Measurements from ENCODE around the gene RAB22A.

Gene RAB22A
- 64.0 to 85.3 reads per million in 2 donors for total RNA-seq

- DNase-seq = peak; percentile 81
Observed at GRCh38 chr20:58309591-58310290, at the start of gene RAB22A. Gene RAB22A (plus strand): TSS chr20:58309715. CDS start chr20:58309977, 262 bp downstream.

GRCh38 chr20:58260006-58260405 is 49.5 kb upstream of the RAB22A start:
- no peak for DNase-seq

GRCh38 chr20:58261660-58262059 is 47.9 kb upstream of the RAB22A start:
- no peak for DNase-seq

- no peak for DNase-seq
Observed at GRCh38 chr20:58264271-58264670, 45.2 kb upstream of the RAB22A start.

- DNase-seq = no peak
Observed at GRCh38 chr20:58267389-58268215, 41.9 kb upstream of the RAB22A start.

- DNase-seq = no peak
Observed at GRCh38 chr20:58268421-58268821, 41.1 kb upstream of the RAB22A start.

GRCh38 chr20:58268936-58269619 is 40.4 kb upstream of the RAB22A start:
- DNase-seq = no peak

GRCh38 chr20:58271606-58272351 is 37.7 kb upstream of the RAB22A start:
- DNase-seq = no peak

GRCh38 chr20:58274384-58274783 is 35.1 kb upstream of the RAB22A start:
- no peak for DNase-seq

- no peak for DNase-seq
Observed at GRCh38 chr20:58277107-58277506, 32.4 kb upstream of the RAB22A start.

- no peak for DNase-seq
Observed at GRCh38 chr20:58277578-58278472, 31.7 kb upstream of the RAB22A start.

- DNase-seq = no peak
Observed at GRCh38 chr20:58286729-58287128, 22.8 kb upstream of the RAB22A start.

- DNase-seq = no peak
Observed at GRCh38 chr20:58287638-58288037, 21.9 kb upstream of the RAB22A start.

- no peak for DNase-seq
Observed at GRCh38 chr20:58289143-58289542, 20.4 kb upstream of the RAB22A start.

GRCh38 chr20:58293453-58293852 is 16.1 kb upstream of the RAB22A start:
- DNase-seq = no peak

GRCh38 chr20:58294497-58295455 is 14.7 kb upstream of the RAB22A start:
- DNase-seq = no peak

GRCh38 chr20:58296051-58296837 is 13.3 kb upstream of the RAB22A start:
- DNase-seq = no peak

- DNase-seq = no peak
Observed at GRCh38 chr20:58297394-58297793, 12.1 kb upstream of the RAB22A start.

- no peak for DNase-seq
Observed at GRCh38 chr20:58300321-58300720, 9.2 kb upstream of the RAB22A start.

- DNase-seq = no peak
Observed at GRCh38 chr20:58303547-58303946, 6.0 kb upstream of the RAB22A start.

All from T-helper 9 cell (primary cell).